HG03159 (cell line): ENCODE measurements around the gene MAFF.

Source experiments
- ATAC-seq: cut with Tn5 transposase; IDR thresholded peaks from one replicate; pipeline ENCODE4 v1.9.1; 2021; ENCODE audit warnings: mild to moderate bottlenecking, moderate library complexity; ENCODE audit not compliant: unreplicated experiment

Gene MAFF

DNA sequence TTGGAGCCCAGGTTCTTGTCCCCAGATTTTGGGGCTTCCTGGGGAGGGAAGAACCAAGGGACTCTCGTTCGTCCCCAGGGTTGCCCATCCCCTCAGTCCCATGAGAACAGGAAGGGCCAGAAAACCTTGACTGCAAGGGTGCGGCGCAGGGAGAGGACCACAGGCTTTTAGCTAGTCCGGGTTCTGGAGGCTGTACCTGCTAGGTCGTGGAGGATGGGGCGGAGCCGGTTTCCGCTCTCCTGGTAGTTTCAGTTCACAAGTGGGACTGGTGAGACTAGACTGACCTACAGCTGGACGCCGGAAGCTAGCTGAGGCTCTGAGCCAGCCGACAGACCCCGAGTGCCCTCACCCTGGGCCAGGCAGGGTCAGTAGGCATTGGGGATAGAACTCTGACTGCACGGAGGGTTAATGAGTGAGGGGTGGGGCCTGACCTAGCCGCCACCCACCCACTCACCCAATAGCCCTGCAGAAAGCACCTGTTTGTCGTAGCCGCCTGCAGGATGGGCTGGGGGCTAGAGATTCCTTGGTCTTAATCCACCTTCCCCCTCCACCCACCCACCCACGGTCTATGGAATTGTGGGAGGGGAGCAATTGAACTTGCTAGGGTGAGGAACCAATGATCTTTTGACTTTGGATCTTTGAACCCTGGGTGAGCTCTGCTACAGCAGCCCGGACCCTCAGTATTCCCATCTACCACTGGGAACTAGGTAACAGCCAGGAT, 1.5 kb downstream of the MAFF start:
- ATAC-seq, result no peak

GRCh38 chr22:38203855-38204514, 2.2 kb downstream of the MAFF start:
- ATAC-seq, result no peak

DNA sequence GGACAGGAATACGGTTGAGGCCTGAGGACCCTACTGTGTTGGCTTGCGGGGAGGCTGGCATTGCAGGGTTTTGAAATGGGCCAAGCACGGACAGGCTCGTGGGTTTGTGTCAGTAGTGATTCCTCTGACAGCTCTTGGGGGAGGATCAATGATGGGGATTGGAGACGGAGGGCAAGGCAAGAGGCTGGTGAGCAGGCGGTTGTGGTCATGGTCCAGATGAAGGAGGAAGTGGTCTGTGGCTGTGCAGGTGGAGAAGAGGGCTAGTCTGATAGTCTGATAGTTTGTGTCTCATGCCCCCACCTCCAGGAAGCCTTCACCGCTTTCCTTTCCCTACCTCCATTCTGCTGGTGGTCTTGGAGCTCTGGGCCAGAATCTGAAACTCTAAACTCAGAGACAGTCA, 3.0 kb downstream of the MAFF start:
- ATAC-seq, result no peak

- ATAC-seq, result no peak
Observed at GRCh38 chr22:38205261-38206128, 3.7 kb downstream of the MAFF start.

- ATAC-seq, result no peak
Observed at GRCh38 chr22:38207898-38208432, 6.2 kb downstream of the MAFF start.

- ATAC-seq, result no peak
Observed at GRCh38 chr22:38208551-38208968, 6.8 kb downstream of the MAFF start.

GRCh38 chr22:38211556-38211955, 9.8 kb downstream of the MAFF start:
- no peak for ATAC-seq

DNA sequence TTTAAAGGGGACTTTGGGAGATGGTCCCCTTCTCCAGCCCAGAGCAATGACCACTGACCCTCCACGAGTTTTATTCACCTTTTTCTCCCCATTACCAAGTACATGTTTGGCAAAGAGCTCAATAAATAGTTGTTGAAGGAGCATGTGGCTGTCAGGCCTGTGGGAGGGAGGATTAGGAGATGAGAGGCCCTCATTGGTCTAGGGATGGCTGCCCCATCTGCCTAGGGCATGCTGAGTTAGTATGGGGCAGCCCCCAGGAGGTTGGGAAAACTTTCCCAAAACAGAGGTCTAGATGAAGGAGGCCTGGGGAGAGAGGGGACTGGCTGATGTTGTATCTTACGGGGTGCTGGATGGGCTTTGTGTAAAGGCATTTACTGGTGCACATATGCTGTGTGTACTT, 10.6 kb downstream of the MAFF start:
- ATAC-seq, result no peak

- no peak for ATAC-seq
Observed at GRCh38 chr22:38213319-38213989, 11.7 kb downstream of the MAFF start.

DNA sequence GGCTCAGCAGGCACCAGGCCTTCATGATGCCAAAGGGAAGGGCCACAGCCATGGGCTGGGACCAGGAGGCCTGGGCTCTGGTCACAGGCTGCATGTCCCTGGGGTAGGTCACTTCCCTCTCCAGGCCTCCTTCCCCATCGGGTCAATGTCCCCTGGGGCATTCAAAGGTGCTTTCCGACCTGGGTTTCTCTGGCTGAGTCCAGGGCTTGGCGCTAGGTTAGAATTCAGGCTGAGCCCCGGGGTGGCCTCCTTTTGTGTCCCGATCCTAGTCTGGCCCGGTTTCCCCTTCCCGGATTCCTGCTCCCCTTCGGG, 12.2 kb downstream of the MAFF start:
- ATAC-seq, result no peak

DNA sequence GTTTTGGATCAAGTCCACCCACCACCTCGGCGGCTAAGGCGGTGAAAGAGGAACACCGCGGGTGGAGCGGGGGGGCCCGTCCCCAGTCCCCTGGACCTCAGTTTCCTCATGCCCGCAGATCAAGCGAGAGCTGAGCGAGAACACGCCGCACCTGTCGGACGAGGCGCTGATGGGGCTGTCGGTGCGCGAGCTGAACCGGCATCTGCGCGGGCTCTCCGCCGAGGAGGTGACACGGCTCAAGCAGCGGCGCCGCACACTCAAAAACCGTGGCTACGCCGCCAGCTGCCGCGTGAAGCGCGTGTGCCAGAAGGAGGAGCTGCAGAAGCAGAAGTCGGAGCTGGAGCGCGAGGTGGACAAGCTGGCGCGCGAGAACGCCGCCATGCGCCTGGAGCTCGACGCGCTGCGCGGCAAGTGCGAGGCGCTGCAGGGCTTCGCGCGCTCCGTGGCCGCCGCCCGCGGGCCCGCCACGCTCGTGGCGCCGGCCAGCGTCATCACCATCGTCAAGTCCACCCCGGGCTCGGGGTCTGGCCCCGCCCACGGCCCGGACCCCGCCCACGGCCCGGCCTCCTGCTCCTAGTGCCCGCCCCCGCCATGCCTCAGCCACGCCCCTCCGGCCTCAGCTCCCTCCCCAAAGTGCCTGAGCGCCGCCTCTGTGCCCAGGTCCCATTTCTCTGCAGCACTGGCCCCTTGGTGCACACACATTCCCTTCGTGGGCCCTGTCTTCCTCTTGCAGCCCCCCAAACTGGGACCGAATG, 12.7 kb downstream of the MAFF start:
- no peak for ATAC-seq

DNA sequence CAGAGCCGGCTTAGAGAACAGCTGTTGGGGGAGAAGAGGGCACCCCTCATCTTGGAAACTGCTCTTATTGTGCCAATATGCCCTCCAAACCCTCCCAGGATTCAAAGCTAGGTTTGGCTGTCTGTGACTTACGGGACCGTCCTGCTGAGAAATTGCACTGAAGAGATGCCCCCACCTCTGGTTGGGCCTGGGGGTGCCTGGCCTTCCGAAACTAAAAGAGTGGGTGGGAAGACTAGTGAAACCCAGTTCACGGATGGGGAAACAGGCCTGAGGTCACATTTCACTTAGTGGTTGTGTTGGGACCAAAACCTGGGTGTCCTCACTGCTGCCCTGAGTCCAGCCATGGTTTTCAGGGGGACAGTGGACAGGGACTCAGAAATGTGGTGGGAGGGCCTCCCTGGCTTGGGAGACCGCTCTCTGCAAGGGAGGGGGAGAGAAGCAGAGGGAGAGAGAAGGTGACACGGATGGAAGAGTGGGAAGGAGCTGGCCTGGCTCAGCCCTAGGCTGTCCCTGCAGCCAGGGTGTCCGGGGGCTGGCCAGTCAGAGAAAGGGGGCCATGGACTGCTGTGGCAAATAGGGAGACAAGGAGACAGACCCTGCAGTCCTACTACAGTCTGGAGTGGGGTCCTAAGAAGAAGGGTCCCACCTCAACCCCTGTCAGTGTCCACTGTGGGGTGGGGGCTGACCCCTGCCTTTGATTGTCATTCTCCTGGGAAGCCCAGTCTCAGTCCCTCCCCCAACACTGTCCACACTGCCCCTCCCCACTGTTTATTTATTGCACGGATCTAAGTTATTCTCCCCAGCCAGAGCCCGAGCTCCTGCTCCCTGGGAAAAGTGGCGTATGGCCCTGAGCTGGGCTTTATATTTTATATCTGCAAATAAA, 13.6 kb downstream of the MAFF start:
- ATAC-seq, result no peak

DNA sequence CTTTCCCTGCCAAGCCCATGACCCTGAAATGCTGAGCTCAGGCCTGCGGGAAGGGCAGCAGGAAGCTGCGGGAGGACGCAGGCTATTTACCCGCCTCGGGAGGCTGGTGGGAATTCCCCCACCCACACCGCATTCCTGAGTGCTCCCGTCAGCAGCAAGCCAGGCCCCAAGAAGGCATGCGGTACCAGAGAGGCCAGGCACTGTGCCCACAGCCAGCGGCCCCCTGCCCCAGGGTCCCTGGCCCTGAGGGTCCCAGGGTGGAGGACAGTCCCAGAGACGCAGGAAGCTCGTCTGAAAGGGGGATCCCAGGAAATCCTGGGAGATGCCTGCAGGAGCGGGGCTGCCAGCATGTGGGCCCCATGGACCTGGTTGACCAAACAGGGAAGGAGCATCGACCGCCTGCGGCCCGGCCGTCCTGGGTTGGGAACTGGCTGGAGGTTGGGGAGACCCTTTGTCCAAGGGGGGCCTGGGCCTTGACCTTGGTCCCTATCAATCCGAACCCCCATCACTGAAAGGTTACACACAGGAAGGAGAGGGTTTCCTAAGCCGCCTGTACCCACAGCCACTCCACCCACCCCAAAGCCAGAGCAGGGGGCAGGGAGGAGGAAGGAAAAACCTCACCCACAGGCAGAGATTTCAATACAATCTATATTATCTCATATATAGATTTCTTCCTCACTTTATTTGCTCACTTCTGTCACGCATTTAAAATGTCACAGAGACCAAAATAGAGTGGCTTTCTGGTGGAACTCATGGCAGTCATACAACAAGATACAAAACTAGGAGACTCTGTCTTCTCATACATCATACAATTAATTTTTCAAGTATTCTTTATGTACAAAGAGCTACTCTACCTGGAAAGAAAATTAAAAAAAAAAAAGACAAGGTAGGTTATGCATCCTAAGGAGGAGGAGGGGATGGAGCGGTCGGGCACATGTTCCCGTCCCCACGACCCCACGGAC, 17.1 kb downstream of the MAFF start:
- ATAC-seq, result no peak

GRCh38 chr22:38219632-38220031, 17.8 kb downstream of the MAFF start:
- no peak for ATAC-seq

DNA sequence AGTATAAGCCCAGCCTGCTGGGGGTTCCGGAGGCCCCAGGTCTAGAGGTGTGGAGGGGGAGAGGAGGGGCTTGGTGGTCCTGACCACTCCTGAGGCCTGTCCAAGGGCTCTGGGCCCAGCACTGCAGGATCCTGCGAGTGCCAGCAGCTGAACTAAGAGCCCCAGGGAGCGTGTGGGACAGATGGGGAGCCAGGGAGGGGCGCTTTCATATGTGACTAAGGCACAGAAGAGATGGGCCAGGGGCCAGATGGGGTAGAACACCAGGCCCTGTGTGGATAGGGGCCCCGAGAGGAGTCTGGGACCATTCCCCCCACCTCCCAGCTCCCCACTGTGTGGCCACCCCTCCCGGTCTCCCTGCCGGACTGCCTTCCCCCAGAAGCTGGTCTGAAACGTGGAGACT, 18.4 kb downstream of the MAFF start:
- ATAC-seq, result no peak

DNA sequence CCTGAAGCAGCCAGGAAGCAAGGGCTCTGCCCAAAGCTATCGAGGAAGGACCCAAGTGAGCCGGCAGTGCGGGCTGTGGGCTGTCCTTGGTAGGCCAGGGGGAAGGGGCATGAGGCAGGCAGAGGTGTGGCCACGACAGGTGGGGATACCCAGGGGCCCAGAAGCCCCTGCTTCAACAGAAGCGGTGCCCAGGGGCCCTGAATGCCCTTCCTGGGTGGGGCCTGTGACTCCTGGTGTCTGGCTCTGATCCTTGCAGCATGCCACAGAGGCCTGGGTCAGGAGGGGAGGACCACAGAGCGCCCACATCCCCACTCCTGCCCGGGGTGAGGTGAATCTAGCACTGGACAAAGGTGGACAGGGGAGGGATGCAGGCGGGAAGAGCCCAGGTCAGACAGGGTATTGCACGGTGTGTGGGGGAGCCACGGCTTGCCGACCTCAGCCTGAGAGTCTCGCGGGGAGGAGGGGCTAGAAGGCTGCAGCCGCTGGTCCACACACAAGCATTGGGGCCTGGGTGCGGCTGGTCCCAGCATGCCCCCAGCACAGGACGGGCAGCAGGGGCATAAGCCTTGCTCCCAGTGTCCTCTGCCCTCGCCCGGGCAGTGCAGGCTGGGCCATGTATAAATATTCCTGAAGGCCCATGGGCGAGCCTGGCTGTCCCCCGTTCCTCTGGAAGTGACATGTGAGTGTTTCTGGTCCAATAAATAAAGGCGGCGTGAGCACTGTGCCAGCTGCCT, 19.0 kb downstream of the MAFF start:
- ATAC-seq, result no peak

GRCh38 chr22:38221407-38221806, 19.6 kb downstream of the MAFF start:
- no peak for ATAC-seq
